Thoracic aorta (tissue), 2 donors: ENCODE results near the gene QARS1. TPM values are rescaled to one million over a fixed set of nuclear protein-coding genes. Genes with fewer than 3 reads are reported as not detected.
A peak's percentile ranks its signal among the peaks of the same experiment; 100 is the strongest.

Experiments
- ATAC-seq: fragments of 150-250 bp; one replicate; pipeline ENCODE4 v1.8.0; 2017; ENCODE audit warnings: low read depth; ENCODE audit not compliant: insufficient number of reproducible peaks, low FRiP score
- DNase-seq: peaks from one replicate; pipeline ENCODE4 v3.0.0-alpha.2; 2020; ENCODE audit warnings: low spot score
- H3K27ac ChIP-seq, 2 donors: fragments of 200-600 bp; sonication (generic); 1 replicate in 1 of 2; 2 replicates in 1 of 2; pipeline ENCODE4 v1.5.1; 2016; ENCODE audit warnings: mild to moderate bottlenecking in 2 of 2, moderate library complexity in 2 of 2
- H3K27me3 ChIP-seq: fragments of 200-600 bp; sonication (generic); replicated peaks from 2 replicates; pipeline ENCODE4 v1.6.0; 2016; ENCODE audit warnings: mild to moderate bottlenecking; ENCODE audit not compliant: insufficient read depth
- H3K36me3 ChIP-seq: fragments of 200-600 bp; sonication (generic); one replicate; pipeline ENCODE4 v1.5.1; 2016
- H3K4me1 ChIP-seq, 2 donors: fragments of 200-600 bp; sonication (generic); 1 replicate in 1 of 2; 2 replicates in 1 of 2; pipeline versions ENCODE4 v1.5.1 to v1.6.0; 2016; ENCODE audit warnings: low read depth in 2 of 2, mild to moderate bottlenecking in 1 of 2; ENCODE audit not compliant: control insufficient read depth in 1 of 2
- H3K4me3 ChIP-seq: fragments of 200-600 bp; sonication (generic); 2 replicates; pipeline ENCODE4 v1.5.1; 2016; ENCODE audit warnings: mild to moderate bottlenecking
- H3K9me3 ChIP-seq: fragments of 200-600 bp; sonication (generic); 2 replicates; pipeline ENCODE4 v1.5.1; 2016
- total RNA-seq, 2 donors: library from RNA; depleted of rRNA; stranded (reverse); fragments of >200 nt; gene quantifications; one replicate each; pipeline versions ENCODE4 v1.1.0 to v1.2.3, GENCODE V29; 2016
- TF ChIP-seq, protein P1 (sequence below): fragments of 200-600 bp; sonication (generic); IDR thresholded peaks from one replicate; pipeline ENCODE4 v1.5.1; 2019; ENCODE audit warnings: antibody characterized with exemption

Gene QARS1
- total RNA-seq, 2 donors from 2014 or later, result 143 to 179 TPM

DNA sequence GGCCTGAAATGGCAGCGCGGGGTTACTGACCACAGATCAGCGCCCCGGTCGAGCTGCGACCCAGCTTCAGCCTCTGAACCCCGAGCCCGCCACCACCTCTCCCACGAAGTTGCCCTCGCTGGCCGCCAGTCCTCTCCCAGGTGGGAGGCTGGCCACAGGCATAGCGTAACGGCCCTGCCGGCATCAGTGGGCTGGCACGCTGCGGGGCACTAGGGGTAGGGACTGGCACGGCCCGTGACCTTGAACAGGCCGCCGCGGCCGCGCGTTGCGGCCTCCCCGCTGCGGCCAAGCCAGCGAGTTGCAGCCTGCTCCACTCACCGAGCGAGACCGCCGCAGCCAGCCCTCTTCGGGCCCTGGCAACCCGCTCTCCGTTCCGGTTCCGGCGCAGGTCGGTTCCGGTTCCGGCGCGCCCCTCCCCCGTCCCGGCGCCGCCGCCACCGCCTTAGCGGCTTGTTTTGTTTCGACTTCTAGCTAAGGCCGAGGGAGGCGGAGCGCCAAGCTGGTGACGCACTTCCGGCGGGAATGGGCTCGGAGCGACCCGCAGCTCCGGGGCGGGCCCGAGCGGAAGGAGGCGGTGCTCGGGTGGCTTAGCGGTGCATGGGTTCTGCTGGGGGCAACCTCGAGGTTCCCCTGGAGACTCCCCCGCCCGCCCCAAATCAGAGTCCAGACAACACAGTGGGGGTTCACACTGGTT, 16.0 kb upstream of the QARS1 start, which contains the start of gene USP19:
Gene USP19, minus strand, starts transcription at position 386 of the 694 bp plus-strand sequence. CDS start 1,678 bp downstream, outside the sequence.
- Histone ChIP-seq H3K27ac (peak within 1 kb of the TSS; percentile 92 to 97), H3K4me3 (peak within 1 kb of the TSS; percentile 97), H3K4me1 (peaks cover 15 to 17% of the 10 kb centered on the region in 2 donors), H3K9me3 (no peaks in the 10 kb centered on the region), H3K27me3 (no peaks in the 10 kb centered on the region), H3K36me3 (peaks cover 74% of the 10 kb centered on the region)
- DNase-seq, result peak; percentile 79
- ATAC-seq, result peak; percentile 71
- TF ChIP-seq, protein P1, sequence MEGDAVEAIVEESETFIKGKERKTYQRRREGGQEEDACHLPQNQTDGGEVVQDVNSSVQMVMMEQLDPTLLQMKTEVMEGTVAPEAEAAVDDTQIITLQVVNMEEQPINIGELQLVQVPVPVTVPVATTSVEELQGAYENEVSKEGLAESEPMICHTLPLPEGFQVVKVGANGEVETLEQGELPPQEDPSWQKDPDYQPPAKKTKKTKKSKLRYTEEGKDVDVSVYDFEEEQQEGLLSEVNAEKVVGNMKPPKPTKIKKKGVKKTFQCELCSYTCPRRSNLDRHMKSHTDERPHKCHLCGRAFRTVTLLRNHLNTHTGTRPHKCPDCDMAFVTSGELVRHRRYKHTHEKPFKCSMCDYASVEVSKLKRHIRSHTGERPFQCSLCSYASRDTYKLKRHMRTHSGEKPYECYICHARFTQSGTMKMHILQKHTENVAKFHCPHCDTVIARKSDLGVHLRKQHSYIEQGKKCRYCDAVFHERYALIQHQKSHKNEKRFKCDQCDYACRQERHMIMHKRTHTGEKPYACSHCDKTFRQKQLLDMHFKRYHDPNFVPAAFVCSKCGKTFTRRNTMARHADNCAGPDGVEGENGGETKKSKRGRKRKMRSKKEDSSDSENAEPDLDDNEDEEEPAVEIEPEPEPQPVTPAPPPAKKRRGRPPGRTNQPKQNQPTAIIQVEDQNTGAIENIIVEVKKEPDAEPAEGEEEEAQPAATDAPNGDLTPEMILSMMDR, result no peak

DNA sequence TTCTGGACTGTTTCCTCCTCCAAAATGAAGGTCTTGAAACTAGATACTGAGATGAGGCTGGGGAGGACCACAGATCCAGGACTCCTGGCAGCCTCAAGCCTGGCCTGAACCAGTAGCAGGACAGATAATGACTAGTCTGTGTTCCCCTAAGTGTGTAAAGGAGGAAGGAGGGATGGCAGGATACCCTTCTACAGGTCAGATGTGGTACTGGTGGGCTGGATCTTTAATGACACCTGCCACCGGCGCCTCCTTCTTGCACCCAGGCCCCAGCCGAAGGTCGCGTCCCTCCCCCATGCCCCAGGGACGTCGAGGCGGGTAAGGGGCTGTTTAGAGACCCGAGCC, 15.5 kb upstream of the QARS1 start:
- H3K27ac ChIP-seq, result peak overlapping the region; percentile 92 to 97
- ATAC-seq, result no peak
- no peaks in the 10 kb centered on the region for H3K9me3 ChIP-seq
- no peaks in the 10 kb centered on the region for H3K27me3 ChIP-seq
- peaks cover 74% of the 10 kb centered on the region for H3K36me3 ChIP-seq
- no peak for DNase-seq
- H3K4me1 ChIP-seq, result peaks cover 15 to 17% of the 10 kb centered on the region in 2 donors
- peak overlapping the region; percentile 97 for H3K4me3 ChIP-seq
- TF ChIP-seq, protein P1, result no peak

DNA sequence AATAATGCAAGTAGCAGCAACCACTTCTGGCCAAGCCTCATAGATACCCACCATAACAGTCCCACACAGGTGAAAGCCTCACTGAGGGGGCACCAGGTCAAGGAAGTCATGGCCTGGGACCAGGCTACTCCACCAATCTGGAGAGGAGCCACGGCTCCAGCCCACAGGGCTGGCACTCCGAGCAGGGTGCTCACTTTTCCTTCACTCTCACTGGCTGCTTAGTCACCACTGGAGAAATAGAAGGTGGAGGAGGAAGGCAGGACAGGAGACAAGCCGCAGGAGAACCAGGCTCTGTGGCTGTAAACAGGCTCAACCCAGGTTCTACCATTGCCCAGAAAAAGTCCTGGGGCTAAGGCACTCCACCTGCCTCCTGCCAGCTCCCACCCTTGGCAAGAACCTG, 14.9 kb upstream of the QARS1 start:
- Histone ChIP-seq H3K27ac (peak overlapping the region; percentile 92 to 97), H3K27me3 (no peaks in the 10 kb centered on the region), H3K4me1 (peaks cover 15 to 17% of the 10 kb centered on the region in 2 donors), H3K4me3 (peak overlapping the region; percentile 97), H3K36me3 (peaks cover 74% of the 10 kb centered on the region), H3K9me3 (no peaks in the 10 kb centered on the region)
- ATAC-seq (no peak), DNase-seq (no peak)
- TF ChIP-seq, protein P1, result no peak

DNA sequence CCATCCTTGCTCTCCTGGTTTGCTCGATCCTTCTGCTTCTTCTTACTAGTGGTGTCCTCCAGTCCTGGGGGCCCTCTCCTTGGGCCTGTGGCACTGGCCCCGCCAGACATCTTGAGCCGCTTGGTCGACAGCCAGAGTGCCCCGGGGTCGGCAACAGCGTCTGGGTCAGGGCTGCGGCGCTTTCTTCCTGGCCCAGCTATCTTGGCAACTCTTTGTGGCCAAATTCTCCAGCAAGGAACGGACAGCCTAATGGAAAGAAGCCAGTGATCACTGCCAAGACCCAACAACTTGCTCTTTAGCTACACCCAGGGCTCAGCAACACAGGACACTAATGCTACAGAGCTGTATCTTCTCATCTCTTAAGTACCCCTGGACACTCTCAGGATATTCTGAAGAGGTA, 14.5 kb upstream of the QARS1 start:
- Histone ChIP-seq H3K27me3 (no peaks in the 10 kb centered on the region), H3K36me3 (peaks cover 74% of the 10 kb centered on the region)

DNA sequence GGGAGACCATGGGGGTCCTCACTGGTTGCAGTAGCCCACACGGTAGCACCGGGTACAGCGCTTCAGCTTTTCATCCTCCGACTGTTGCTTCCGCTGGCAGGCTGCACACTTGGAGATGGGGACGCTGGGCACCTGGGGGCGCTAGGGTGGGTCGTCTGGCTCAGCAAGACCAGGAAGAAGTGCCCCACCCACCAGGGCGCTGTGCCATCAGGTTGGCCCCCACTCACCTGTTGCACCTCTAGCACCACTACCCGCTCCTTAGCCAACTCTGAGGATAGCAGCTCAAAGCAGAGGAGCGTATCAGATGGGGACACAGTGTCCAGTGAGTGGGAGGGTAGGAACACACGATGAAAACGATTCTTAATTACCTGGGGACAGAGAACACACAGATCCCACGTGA, 7.7 kb upstream of the QARS1 start:
- Histone ChIP-seq H3K9me3 (no peaks in the 10 kb centered on the region), H3K4me1 (no peaks in the 10 kb centered on the region), H3K27ac (no peak overlapping the region), H3K36me3 (peaks cover 79% of the 10 kb centered on the region), H3K4me3 (no peak overlapping the region), H3K27me3 (no peaks in the 10 kb centered on the region)
- DNase-seq (no peak), ATAC-seq (no peak)
- TF ChIP-seq, protein P1, result no peak

More for the DNA sequence above, 14.5 kb upstream of the QARS1 start:
- peak overlapping the region; percentile 97 for H3K4me3 ChIP-seq
- H3K4me1 ChIP-seq, result peaks cover 15 to 17% of the 10 kb centered on the region in 2 donors
- TF ChIP-seq, protein P1, result no peak
- H3K9me3 ChIP-seq, result no peaks in the 10 kb centered on the region
- DNase-seq, result no peak
- ATAC-seq, result no peak
- peak overlapping the region; percentile 92 to 97 for H3K27ac ChIP-seq
